HG02610 (cell line): ENCODE measurements around the gene MAP3K7.
A peak's percentile ranks its signal among the peaks of the same experiment; 100 is the strongest.

Experiments
- ATAC-seq: cut with Tn5 transposase; IDR thresholded peaks from one replicate; pipeline ENCODE4 v1.9.1; 2021; ENCODE audit warnings: mild to moderate bottlenecking, moderate library complexity; ENCODE audit not compliant: unreplicated experiment

Gene MAP3K7

DNA sequence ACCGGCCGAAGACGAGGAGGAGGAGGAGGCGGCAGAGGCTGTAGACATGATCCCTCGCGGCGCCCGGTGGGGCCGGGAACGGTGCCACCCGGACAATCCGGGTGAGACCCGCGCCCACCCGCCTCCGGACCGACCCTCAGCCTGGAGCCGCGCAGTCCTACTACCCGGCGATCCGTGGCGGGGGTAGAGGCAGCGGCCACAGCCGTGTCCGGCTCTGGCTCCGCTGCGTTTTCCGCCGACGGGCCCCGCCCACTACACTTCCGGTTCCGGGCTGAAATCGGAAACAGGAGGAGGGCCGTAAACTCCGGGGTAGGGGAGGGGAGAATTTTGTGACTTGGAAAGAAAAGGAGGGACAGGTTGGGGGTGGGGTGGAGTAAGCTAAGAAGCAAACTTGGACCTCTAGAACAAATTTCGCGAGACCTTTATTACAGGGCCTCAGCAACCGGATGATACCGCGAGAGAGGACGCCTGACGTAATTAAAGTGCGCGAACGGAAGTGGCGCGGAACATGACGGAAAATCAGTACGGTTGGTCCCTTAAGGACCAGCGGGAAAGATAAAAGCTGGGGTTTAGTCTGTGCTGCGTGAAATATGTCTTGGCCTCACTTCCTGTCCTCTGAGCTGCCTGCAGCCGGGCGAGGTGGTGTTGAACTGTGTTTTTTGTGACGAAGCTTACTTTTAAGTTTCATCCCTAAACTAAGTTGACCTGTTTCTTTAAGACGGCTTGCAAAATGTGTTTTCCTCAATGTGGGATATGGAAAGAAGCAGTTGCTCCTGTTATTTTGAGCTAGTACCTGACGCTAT lies at the start of gene MAP3K7:
Gene MAP3K7, minus strand, starts transcription at position 237 of the 803 bp plus-strand sequence. Its CDS starts 189 bp downstream, at position 48.
- ATAC-seq: peak; percentile 93

- ATAC-seq: no peak
These were observed 44.2 kb upstream of the MAP3K7 start for GRCh38 chr6:90631046-90631445.

- ATAC-seq: no peak
These were observed 34.7 kb upstream of the MAP3K7 start for GRCh38 chr6:90621581-90621980.

DNA sequence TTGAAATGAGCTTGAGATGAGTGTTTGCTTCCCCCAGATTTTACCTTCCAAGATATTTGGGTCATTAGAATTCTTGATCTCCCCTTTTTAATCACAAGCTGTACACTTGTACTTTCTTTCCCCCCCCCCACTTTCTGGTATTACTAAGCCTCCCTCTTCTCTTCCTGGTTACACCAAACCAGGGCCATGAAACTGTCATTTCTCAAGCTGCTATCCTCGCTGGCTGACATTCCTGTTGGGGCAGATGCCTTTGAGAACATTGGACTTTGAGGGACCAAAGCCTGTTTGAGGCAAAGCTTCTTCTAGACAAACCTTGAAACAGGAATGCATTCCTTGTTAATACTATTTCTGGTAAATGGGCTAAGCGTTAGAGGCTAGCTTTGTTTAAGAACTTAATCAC lies 32.3 kb upstream of the MAP3K7 start:
- no peak for ATAC-seq

DNA sequence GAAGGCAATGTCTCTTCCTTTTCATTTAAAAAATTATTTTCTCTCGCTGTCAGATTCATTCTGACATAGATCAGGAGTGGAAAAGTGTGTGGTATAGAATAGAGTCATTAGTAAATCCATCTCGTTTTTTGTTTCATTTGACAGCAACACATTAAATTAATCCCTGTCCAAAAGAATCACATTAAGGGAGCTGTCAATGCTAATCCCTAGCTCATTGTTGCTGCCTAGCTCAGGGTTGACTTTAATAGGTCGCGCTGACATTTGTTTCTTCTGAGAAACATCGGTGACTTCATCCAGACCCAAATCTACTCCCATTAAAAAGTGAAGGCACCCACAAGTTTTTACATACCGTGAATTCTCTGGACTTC lies 25.4 kb upstream of the MAP3K7 start:
- ATAC-seq: no peak

- ATAC-seq: no peak
These were observed 24.9 kb upstream of the MAP3K7 start for GRCh38 chr6:90611543-90612312.

DNA sequence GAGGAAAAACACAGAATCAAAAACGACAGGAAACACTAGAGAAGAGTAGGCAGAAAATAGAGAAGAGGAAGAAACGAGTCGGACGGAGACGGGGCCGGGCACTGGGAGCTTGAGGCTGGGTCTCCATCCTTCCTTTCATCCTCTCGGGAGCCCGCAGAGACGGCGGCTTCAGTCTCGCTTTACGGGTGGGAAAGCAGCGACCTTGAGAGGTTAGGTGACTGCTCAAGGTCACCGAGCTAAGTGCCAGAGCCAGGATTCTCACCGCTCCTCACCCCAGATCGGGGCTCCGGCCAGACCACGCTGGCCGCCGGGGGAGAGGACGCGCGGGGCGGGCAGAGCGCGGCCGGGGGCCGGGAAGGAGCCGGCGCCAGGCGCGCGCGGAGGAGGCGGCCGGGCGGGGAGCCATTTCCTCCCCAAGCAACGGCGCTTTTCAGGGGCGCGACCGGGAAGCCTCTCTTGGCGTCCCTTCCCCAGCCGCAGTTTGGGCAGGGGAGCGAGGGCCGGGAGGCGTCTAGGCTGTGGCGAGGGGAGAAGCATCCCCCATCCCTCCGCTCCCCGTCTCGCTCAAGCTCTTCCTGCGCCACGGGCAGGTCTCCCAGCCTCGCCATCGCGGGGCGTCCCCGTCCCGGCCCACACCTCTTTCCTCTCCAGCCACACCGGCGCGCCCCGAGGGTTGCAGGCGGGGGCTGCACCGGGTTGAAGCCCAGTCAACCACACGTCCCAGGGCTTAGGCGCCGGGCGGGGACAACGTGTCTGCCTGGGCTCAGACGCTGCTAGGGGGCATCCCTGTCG lies 24.1 kb upstream of the MAP3K7 start:
- ATAC-seq: peak; percentile 65

GRCh38 chr6:90610301-90610750 lies 23.5 kb upstream of the MAP3K7 start:
- ATAC-seq: no peak

DNA sequence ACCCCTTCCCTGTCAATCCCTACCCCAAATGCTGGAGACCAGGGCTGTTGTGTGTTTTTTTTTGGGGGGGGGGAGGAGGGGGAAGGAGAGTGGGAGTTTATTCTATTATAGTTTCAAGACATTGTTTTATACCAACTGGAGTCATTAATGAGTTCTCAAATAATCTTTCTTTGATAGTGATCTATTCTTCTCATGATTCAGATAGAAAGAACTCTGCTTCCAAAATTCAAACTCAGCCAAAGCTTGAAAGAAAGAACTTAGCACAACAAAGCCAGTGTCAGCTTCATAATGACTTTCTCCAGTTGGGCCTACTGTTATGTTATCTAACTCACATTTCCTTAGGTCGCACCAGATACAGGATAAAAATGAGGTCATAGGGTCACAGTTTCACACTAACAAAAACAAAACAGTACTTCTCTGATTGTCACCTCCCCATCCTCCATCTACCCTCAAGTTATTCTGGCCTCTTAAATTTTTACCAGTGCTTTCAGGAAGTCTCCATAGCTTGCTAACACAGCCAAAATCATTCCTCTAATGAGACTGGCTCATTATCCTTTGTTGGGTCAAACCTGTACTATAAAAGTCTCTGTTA lies 19.0 kb upstream of the MAP3K7 start:
- ATAC-seq: no peak

- no peak for ATAC-seq
These were observed 17.7 kb upstream of the MAP3K7 start for GRCh38 chr6:90604546-90604945.

DNA sequence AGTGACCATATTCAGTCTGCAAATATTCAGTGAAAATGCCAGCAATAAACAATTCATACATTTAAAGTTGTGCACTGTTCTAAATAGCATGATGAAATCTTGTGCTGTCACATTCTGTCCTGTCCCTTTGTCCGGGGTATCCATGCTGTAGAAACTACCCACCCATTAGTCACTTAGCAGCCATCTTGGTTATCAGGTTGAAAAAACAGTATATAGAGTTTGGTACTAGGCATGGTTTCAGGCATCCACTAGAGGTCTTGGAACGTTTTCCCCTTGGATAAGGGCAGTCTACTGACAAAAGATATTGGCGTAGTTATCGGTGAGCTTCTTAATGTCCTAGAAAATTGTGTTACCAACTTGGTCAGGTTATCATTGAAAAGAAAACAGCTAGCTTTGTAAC lies 12.3 kb upstream of the MAP3K7 start:
- ATAC-seq: no peak

DNA sequence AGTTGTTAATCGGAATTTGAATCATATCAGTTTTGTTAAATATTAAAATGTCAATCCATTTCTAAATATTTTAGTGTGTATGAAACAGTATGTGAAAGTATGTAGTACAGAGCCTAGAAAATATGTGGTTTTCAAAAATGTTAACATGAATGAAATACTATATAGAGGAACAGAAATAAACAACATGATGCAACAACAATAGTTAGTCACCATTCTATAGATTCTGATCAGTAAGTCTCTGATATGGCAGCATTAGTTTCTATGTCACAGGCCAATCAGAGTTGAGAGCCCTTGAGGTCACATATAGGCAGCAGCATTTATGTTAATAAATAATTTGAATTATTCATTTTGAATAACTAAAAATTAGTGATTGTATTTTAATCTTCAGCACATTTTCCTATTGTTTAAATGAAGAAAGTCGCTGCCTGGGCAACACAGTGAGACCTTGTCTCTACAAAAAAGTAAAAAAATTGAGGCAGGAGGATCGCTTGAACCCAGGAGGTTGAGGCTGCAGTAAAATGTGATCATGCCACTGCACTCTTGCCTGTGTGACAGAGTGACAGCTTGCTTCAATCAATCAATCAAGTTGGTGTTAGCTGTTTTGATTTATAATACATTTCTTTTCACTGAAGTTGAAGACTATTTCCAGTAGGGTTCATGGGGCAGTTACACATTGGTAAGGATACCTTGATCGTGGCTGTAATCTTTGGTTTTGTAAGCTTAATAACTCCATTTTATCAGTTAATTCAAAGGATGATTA lies 11.5 kb upstream of the MAP3K7 start:
- ATAC-seq: no peak

DNA sequence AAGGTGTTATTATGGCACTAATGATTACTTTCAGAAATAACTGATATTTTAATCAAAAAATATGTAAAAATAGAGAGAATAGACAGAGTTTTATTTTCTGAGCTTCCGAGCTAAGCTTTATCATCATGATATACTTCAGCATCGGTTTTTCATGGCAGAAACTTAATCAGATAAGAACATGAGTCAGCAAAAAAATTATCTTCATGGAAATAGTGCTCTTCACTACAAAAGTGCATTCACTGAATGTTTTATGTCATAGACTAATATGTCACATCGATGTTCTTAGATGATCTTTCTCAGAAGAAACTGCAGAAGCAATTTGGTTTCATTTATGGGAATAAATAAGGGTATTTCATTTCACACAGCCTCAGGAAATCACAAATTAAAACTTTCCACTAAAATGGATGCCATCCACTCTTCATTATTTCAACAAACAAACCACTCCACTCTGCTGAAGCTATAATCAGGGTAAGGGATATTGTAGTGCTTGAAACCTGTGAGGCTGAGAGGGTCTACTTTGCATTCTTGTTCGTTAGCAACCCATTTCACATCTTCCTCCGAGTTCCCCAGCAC lies 10.2 kb upstream of the MAP3K7 start:
- ATAC-seq: no peak

GRCh38 chr6:90595854-90596253 lies 9.0 kb upstream of the MAP3K7 start:
- no peak for ATAC-seq

DNA sequence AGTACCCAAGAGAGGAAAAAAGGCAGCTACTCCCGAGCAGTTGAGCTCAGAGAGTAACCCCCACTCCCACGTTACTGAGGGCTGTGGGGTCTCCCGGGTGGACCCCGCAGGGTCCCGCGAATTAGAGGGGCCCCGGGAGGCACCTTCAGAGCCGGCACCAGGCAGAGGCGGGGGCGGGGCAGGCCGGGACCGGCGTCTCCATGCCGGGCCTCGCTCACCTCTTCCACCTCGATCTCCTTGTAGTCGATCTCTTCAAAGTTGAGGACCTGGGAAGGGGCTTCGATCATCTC lies 381 bp downstream of the MAP3K7 start:
- ATAC-seq: peak; percentile 19

DNA sequence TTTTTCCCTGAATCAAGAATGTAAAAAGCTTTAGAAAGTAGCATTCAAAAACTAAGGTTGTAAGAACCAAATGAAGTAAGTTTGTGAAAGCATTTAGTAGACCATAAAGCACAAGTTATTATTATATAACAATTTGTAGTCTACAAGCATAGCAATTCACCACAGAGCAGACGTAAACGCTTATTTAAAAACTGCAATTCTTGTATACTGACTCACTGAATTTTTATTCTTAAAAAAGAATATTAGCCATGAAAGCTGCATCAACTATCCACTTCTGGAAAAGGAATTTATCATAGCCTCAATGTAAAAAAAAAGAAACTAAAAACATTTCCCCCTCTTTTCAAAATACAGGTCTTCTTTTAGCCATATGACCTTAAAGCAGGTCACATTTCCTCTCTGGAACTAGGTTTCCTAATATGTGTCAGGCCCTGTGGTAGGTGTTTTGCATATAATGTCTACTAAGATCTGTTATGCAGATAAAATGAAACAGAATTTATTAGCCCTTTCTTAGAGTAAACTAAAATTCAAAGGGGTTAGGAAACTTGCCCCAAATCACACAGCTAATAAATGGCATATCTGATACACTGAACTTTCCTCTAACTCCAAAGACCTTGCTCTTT lies 2.1 kb downstream of the MAP3K7 start:
- peak; percentile 30 for ATAC-seq

DNA sequence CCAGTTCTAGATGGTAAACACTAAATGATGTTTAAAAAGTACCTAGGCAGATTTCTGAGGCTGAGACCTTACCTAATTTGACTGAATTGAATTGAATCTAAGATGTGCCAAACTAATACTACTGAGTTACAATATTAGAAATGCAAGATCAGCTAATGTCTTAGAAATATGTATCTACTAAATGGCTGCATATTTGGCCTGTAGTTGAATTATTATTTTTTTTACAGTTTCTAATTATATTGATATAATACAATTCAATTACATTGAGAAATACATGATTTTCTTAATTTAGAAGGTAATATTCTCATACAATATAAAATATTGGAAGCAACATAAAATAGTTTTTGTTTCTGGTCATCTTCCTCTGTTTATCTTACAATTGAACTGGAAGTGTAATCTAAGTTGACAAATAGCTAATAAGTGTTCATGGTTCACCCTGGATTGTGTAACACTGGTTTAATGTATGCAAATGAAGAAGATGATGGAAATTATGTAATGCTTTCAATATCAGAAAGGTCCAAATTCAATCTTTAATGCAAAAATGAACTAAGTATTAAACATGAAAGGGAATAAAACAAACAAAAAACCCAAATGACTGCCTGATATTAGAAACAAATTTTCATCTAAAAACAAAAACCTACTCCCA lies 2.9 kb downstream of the MAP3K7 start:
- ATAC-seq: no peak

DNA sequence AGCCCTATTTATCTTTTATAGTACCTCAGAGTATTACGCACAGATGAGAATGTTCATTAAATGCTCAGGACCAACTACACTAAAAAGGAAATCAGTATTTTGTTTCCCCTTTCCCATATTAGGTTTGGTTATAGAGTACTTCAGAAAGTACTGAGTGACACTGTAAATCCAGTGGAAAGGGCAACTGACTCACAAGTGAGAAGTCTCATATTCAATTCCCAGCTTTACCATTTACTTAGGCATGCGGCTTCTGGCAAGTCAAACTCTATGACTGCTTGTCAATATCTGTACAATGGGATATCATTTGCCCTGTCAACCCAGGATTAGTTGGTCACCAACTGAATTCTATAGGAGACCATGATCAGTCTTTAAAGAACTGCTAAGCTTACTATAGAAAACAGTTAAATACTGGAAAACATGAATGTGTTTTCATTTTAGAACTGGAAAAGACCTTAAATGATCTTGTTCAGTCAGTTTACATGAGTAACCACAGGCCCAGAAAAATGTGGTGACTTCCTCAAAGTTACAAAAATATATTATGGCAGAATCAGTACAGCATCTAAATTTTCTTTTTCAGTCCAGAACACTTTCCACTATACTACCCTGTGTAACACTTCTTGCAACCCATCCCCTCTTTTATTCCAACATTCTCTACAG lies 3.6 kb downstream of the MAP3K7 start:
- no peak for ATAC-seq

GRCh38 chr6:90581146-90581545 lies 5.7 kb downstream of the MAP3K7 start:
- ATAC-seq: no peak
